WTC11 (cell line): ENCODE data around the gene HAGHL. TPM values are rescaled to one million over a fixed set of nuclear protein-coding genes. Genes with fewer than 3 reads are reported as not detected.

Experiments used
- ATAC-seq: fragments of 200-7000 bp; cut with Tn5 transposase; 2 replicates; pipeline ENCODE4 v1.10.0; 2021; ENCODE audit warnings: mild to moderate bottlenecking, moderate library complexity
- CTCF ChIA-PET: fragments of 300-600 bp; sonication (Branson Sonifier 250); formaldehyde crosslinking; loops from one replicate; lab custom pipeline; 2021; ENCODE audit warnings: antibody characterized with exemption; lab: Charles Lee
- POLR2A ChIA-PET: fragments of 350-600 bp; sonication (Branson Sonifier 250); formaldehyde crosslinking; loops from one replicate; lab custom pipeline; 2021; ENCODE audit warnings: antibody characterized with exemption; lab: Charles Lee
- DNase-seq: peaks from one replicate; pipeline ENCODE4 v3.0.0; 2021; ENCODE audit warnings: low spot score
- H3K27ac Mint-ChIP-seq: 2 replicates; pipeline ENCODE4 v1.8.0; 2021; ENCODE audit warnings: mixed read lengths
- H3K27me3 Mint-ChIP-seq: 2 replicates; pipeline ENCODE4 v1.8.0; 2021; ENCODE audit warnings: low read depth, mild to moderate bottlenecking, moderate library complexity, mixed read lengths
- H3K36me3 Mint-ChIP-seq: 2 replicates; pipeline ENCODE4 v1.8.0; 2021; ENCODE audit warnings: mixed read lengths
- H3K4me1 Mint-ChIP-seq: 2 replicates; pipeline ENCODE4 v1.8.0; 2022; ENCODE audit warnings: mixed read lengths
- H3K4me3 Mint-ChIP-seq: 2 replicates; pipeline ENCODE4 v1.8.0; 2021; ENCODE audit warnings: mild to moderate bottlenecking, moderate library complexity, mixed read lengths
- H3K9me3 Mint-ChIP-seq: 2 replicates; pipeline ENCODE4 v1.8.0; 2021; ENCODE audit warnings: mixed read lengths
- ATF1 ChIP-seq: sonication (generic); formaldehyde crosslinking; IDR thresholded peaks from 2 replicates; pipeline ENCODE4 v1.8.1; 2023; ENCODE audit warnings: mild to moderate bottlenecking, moderate library complexity, missing genetic modification reagents
- E2F5 ChIP-seq: sonication (generic); formaldehyde crosslinking; IDR thresholded peaks from 2 replicates; pipeline ENCODE4 v1.8.1; 2022; ENCODE audit warnings: mild to moderate bottlenecking, moderate library complexity, missing genetic modification reagents
- ESRRA ChIP-seq: sonication (generic); formaldehyde crosslinking; IDR thresholded peaks from 2 replicates; pipeline ENCODE4 v1.8.1; 2022; ENCODE audit warnings: mild to moderate bottlenecking, missing genetic modification reagents, borderline replicate concordance
- FOXP1 ChIP-seq: sonication (generic); formaldehyde crosslinking; IDR thresholded peaks from 2 replicates; pipeline ENCODE4 v1.8.0; 2022; ENCODE audit warnings: missing genetic modification reagents, mild to moderate bottlenecking, moderate library complexity, borderline replicate concordance
- MYBL2 ChIP-seq: sonication (generic); formaldehyde crosslinking; IDR thresholded peaks from 2 replicates; pipeline ENCODE4 v1.8.1; 2023; ENCODE audit warnings: mild to moderate bottlenecking, moderate library complexity, missing genetic modification reagents
- NFATC4 ChIP-seq: fragments of 250-450 bp; sonication (Bioruptor Pico); IDR thresholded peaks from 2 replicates; pipeline ENCODE4 v1.9.0; 2021; ENCODE audit warnings: mild to moderate bottlenecking
- NFE2L1 ChIP-seq: sonication (generic); formaldehyde crosslinking; IDR thresholded peaks from 2 replicates; pipeline ENCODE4 v1.8.1; 2023; ENCODE audit warnings: missing genetic modification reagents
- TCF7 ChIP-seq: sonication (generic); formaldehyde crosslinking; IDR thresholded peaks from 2 replicates; pipeline ENCODE4 v1.8.0; 2022; ENCODE audit warnings: mild to moderate bottlenecking, low read depth, missing genetic modification reagents, moderate library complexity
- TEAD4 ChIP-seq: sonication (generic); formaldehyde crosslinking; IDR thresholded peaks from 2 replicates; pipeline ENCODE4 v1.8.0; 2022; ENCODE audit warnings: mild to moderate bottlenecking, missing genetic modification reagents
- TP53 ChIP-seq: sonication (generic); formaldehyde crosslinking; IDR thresholded peaks from 2 replicates; pipeline ENCODE4 v1.8.1; 2023; ENCODE audit warnings: mild to moderate bottlenecking, missing genetic modification reagents
- USF1 ChIP-seq: sonication (generic); formaldehyde crosslinking; IDR thresholded peaks from 2 replicates; pipeline ENCODE4 v1.8.0; 2022; ENCODE audit warnings: mild to moderate bottlenecking, missing genetic modification reagents
- ZMAT4 ChIP-seq: fragments of 250-450 bp; sonication (Bioruptor Pico); IDR thresholded peaks from 2 replicates; pipeline ENCODE4 v1.9.0; 2021; ENCODE audit warnings: mild to moderate bottlenecking
- ZNF121 ChIP-seq: sonication (generic); formaldehyde crosslinking; IDR thresholded peaks from 2 replicates; pipeline ENCODE4 v1.8.0; 2023; ENCODE audit warnings: missing genetic modification reagents
- ZNF219 ChIP-seq: sonication (generic); formaldehyde crosslinking; IDR thresholded peaks from 2 replicates; pipeline ENCODE4 v1.8.0; 2023; ENCODE audit warnings: missing genetic modification reagents, mild to moderate bottlenecking, borderline replicate concordance
- ZNF263 ChIP-seq: sonication (generic); formaldehyde crosslinking; IDR thresholded peaks from 2 replicates; pipeline ENCODE4 v1.8.1; 2022; ENCODE audit warnings: low read depth, mild to moderate bottlenecking, moderate library complexity, missing genetic modification reagents
- ZNF281 ChIP-seq: sonication (generic); formaldehyde crosslinking; IDR thresholded peaks from 2 replicates; pipeline ENCODE4 v1.8.0; 2023; ENCODE audit warnings: mild to moderate bottlenecking, missing genetic modification reagents
- ZNF423 ChIP-seq: fragments of 250-450 bp; sonication (Bioruptor Pico); IDR thresholded peaks from 2 replicates; pipeline ENCODE4 v2.1.2; 2022; ENCODE audit warnings: mild to moderate bottlenecking, moderate library complexity
- ZNF671 ChIP-seq: fragments of 250-450 bp; sonication (Bioruptor Pico); IDR thresholded peaks from 2 replicates; pipeline ENCODE4 v1.8.0; 2021; ENCODE audit warnings: mild to moderate bottlenecking
- total RNA-seq: library from RNA; stranded (reverse); gene quantifications from 3 replicates; pipeline ENCODE4 v1.2.3, GENCODE V29; 2021
- TF ChIP-seq, protein P1 (sequence below): sonication (generic); formaldehyde crosslinking; IDR thresholded peaks from 2 replicates; pipeline ENCODE4 v1.8.0; 2023; ENCODE audit warnings: missing genetic modification reagents
- TF ChIP-seq, protein P2 (sequence below): sonication (generic); formaldehyde crosslinking; IDR thresholded peaks from 2 replicates; pipeline ENCODE4 v1.8.0; 2022; ENCODE audit warnings: mild to moderate bottlenecking, missing genetic modification reagents
- TF ChIP-seq, protein P3 (sequence below): fragments of 250-450 bp; sonication (Bioruptor Pico); IDR thresholded peaks from 2 replicates; pipeline ENCODE4 v1.8.0; 2021; ENCODE audit warnings: mild to moderate bottlenecking
- TF ChIP-seq, protein P4 (sequence below): sonication (generic); formaldehyde crosslinking; IDR thresholded peaks from 2 replicates; pipeline ENCODE4 v1.8.1; 2022; ENCODE audit warnings: missing genetic modification reagents, borderline replicate concordance
- TF ChIP-seq, protein P5 (sequence below): sonication (generic); formaldehyde crosslinking; conservative IDR thresholded peaks from 2 replicates; pipeline ENCODE4 v1.8.1; 2022; ENCODE audit warnings: mild to moderate bottlenecking, missing genetic modification reagents
- TF ChIP-seq, protein P6 (sequence below): fragments of 250-450 bp; sonication (Bioruptor Pico); conservative IDR thresholded peaks from 2 replicates; pipeline ENCODE4 v1.9.0; 2021; ENCODE audit warnings: mild to moderate bottlenecking

HAGHL gene
- total RNA-seq, 1 experiment from 2014 or later, result 41.7 TPM

GRCh38 chr16:719815-720446 is 7.0 kb upstream of the HAGHL start (continued):
- TF ChIP-seq E2F5 (CRISPR knock-in tag) (no peak), ESRRA (CRISPR knock-in tag) (no peak), TP53 (CRISPR knock-in tag) (no peak), USF1 (no peak)

GRCh38 chr16:720447-720989 is 6.4 kb upstream of the HAGHL start:
- peak overlapping the region; percentile 63 for H3K27ac Mint-ChIP-seq
- ChIA-PET POLR2A (interaction anchor here (0.6 to 2.9 kb wide), 19 partner anchors 8 to 91 kb away, joined by 3 to 10 read pairs (median 3); partner anchors contain the start of genes CHTF18, CIAO3, RHOT2 and RPUSD1), CTCF (interaction anchor here (0.6 to 2.8 kb wide), 26 partner anchors 8 to 426 kb away, joined by 3 to 28 read pairs (median 6); partner anchors contain the start of genes CHTF18, CIAO3, GNG13 and JMJD8)
- TF ChIP-seq ZNF281 (CRISPR knock-in tag) (0 out of 2 replicates have a peak, but pooled peaks have one; percentile 28), ZNF219 (CRISPR knock-in tag) (0 out of 2 replicates have a peak, but pooled peaks have one; percentile 27), ZNF263 (CRISPR knock-in tag) (no peak), MYBL2 (CRISPR knock-in tag) (peak; percentile 79), TCF7 (CRISPR knock-in tag) (no peak), ATF1 (CRISPR knock-in tag) (no peak), ZNF121 (CRISPR knock-in tag) (peak; percentile 89), ZNF671 (CRISPR knock-in tag) (no peak), TEAD4 (CRISPR knock-in tag) (0 out of 2 replicates have a peak, but pooled peaks have one; percentile 20), FOXP1 (0 out of 2 replicates have a peak, but pooled peaks have one; percentile 20), NFE2L1 (CRISPR knock-in tag) (no peak), NFATC4 (CRISPR knock-in tag) (no peak), ZNF423 (CRISPR knock-in tag) (no peak), ZMAT4 (CRISPR knock-in tag) (no peak)
- TF ChIP-seq, protein P1, sequence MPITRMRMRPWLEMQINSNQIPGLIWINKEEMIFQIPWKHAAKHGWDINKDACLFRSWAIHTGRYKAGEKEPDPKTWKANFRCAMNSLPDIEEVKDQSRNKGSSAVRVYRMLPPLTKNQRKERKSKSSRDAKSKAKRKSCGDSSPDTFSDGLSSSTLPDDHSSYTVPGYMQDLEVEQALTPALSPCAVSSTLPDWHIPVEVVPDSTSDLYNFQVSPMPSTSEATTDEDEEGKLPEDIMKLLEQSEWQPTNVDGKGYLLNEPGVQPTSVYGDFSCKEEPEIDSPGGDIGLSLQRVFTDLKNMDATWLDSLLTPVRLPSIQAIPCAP (CRISPR knock-in tag), result no peak
- TF ChIP-seq, protein P2, sequence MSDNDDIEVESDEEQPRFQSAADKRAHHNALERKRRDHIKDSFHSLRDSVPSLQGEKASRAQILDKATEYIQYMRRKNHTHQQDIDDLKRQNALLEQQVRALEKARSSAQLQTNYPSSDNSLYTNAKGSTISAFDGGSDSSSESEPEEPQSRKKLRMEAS (CRISPR knock-in tag), result peak; percentile 73
- TF ChIP-seq, protein P3, sequence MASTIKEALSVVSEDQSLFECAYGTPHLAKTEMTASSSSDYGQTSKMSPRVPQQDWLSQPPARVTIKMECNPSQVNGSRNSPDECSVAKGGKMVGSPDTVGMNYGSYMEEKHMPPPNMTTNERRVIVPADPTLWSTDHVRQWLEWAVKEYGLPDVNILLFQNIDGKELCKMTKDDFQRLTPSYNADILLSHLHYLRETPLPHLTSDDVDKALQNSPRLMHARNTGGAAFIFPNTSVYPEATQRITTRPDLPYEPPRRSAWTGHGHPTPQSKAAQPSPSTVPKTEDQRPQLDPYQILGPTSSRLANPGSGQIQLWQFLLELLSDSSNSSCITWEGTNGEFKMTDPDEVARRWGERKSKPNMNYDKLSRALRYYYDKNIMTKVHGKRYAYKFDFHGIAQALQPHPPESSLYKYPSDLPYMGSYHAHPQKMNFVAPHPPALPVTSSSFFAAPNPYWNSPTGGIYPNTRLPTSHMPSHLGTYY (CRISPR knock-in tag), result no peak
- TF ChIP-seq, protein P4, sequence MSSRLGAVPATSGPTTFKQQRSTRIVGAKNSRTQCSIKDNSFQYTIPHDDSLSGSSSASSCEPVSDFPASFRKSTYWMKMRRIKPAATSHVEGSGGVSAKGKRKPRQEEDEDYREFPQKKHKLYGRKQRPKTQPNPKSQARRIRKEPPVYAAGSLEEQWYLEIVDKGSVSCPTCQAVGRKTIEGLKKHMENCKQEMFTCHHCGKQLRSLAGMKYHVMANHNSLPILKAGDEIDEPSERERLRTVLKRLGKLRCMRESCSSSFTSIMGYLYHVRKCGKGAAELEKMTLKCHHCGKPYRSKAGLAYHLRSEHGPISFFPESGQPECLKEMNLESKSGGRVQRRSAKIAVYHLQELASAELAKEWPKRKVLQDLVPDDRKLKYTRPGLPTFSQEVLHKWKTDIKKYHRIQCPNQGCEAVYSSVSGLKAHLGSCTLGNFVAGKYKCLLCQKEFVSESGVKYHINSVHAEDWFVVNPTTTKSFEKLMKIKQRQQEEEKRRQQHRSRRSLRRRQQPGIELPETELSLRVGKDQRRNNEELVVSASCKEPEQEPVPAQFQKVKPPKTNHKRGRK (CRISPR knock-in tag), result no peak
- TF ChIP-seq, protein P5, sequence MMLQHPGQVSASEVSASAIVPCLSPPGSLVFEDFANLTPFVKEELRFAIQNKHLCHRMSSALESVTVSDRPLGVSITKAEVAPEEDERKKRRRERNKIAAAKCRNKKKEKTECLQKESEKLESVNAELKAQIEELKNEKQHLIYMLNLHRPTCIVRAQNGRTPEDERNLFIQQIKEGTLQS (CRISPR knock-in tag), result no peak
- TF ChIP-seq, protein P6, sequence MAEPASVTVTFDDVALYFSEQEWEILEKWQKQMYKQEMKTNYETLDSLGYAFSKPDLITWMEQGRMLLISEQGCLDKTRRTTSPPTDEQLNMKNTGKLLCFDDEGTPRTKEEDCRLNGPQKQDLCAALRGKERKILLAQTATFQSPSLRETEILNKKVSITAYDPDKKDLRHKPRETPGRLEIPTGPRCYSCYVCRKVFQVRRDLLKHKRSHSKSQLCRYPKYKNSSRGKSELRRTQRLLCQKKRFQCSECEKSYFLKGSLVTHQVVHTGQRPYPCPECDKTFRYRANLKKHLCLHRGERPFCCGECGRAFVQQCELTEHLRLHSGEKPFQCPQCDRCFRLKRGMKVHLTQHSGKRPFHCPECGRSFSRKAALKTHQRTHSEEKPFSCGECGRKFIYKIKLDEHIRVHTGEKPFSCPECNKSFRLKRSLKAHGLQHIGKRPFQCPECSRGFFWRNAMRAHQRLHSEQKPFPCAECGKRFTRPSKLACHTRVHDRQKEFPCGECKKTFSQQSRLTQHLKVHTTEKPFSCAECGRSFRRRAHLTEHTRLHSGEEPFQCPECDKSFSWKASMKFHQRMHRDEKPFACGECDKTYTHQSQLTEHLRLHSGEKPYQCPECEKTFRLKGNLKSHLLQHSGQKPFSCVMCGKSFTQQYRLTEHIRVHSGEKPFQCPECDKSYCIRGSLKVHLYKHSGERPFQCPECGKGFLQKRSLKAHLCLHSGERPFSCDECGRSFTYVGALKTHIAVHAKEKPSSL, result no peak

More at GRCh38 chr16:720447-720989, 6.4 kb upstream of the HAGHL start:
- peak; percentile 30 for ATAC-seq
- no peaks in the 10 kb centered on the region; the same call in 1 of the 2 replicates for H3K36me3 Mint-ChIP-seq
- peaks cover 16% of the 10 kb centered on the region for H3K4me1 Mint-ChIP-seq
- peak; percentile 60 for DNase-seq
- H3K4me3 Mint-ChIP-seq, result peak overlapping the region; percentile 74
- no peaks in the 10 kb centered on the region for H3K9me3 Mint-ChIP-seq
- peaks cover 18% of the 10 kb centered on the region for H3K27me3 Mint-ChIP-seq
